HepG2 (cell line): ENCODE measurements around the gene PET117.

Experiments used
- CC2D1A ChIP-seq: sonication (generic); formaldehyde crosslinking; IDR thresholded peaks from 2 replicates; pipeline ENCODE4 v1.8.1; 2023; ENCODE audit warnings: mild to moderate bottlenecking, missing genetic modification reagents
- ETV6 ChIP-seq: sonication (generic); formaldehyde crosslinking; conservative IDR thresholded peaks from 2 replicates; pipeline ENCODE4 v1.4.0; 2020; ENCODE audit warnings: missing genetic modification reagents
- FOXJ3 ChIP-seq: sonication (generic); formaldehyde crosslinking; IDR thresholded peaks from 2 replicates; pipeline ENCODE4 v1.4.0; 2020; ENCODE audit warnings: missing genetic modification reagents, mild to moderate bottlenecking, borderline replicate concordance
- GABPA ChIP-seq, 2 experiments: IDR thresholded peaks; 2 replicates each; pipeline ENCODE4 v1.6.1; 2011 to 2016; ENCODE audit warnings: low read depth in 2 of 2, low read length in 1 of 2, missing biosample characterization in 1 of 2, missing genetic modification characterization in 1 of 2
- MAFK ChIP-seq, 2 experiments: IDR thresholded peaks in 1 of 2; conservative IDR thresholded peaks in 1 of 2; 2 replicates each; pipeline ENCODE4 v1.6.1; 2011; ENCODE audit warnings: improper control_type of control experiment in 2 of 2, low read length in 2 of 2
- MED8 ChIP-seq: sonication (generic); formaldehyde crosslinking; IDR thresholded peaks from 2 replicates; pipeline ENCODE4 v1.8.1; 2023; ENCODE audit warnings: mild to moderate bottlenecking, missing genetic modification reagents; ENCODE audit not compliant: insufficient replicate concordance
- MEIS2 ChIP-seq: sonication (generic); formaldehyde crosslinking; IDR thresholded peaks from 2 replicates; pipeline ENCODE4 v1.9.0; 2021; ENCODE audit warnings: mild to moderate bottlenecking, missing genetic modification reagents
- NFIC ChIP-seq: IDR thresholded peaks from 2 replicates; pipeline ENCODE4 v1.6.1; 2012; ENCODE audit warnings: mild to moderate bottlenecking, low read length, inconsistent platforms
- SALL1 ChIP-seq: sonication (generic); formaldehyde crosslinking; IDR thresholded peaks from 2 replicates; pipeline ENCODE4 v1.8.0; 2022; ENCODE audit warnings: mild to moderate bottlenecking, missing genetic modification reagents
- SIN3A ChIP-seq: IDR thresholded peaks from 2 replicates; pipeline ENCODE4 v1.6.1; 2011; ENCODE audit warnings: low read depth, mild to moderate bottlenecking, control low read depth, low read length, borderline replicate concordance
- ZNF672 ChIP-seq: sonication (generic); formaldehyde crosslinking; IDR thresholded peaks from 2 replicates; pipeline ENCODE4 v1.8.1; 2022; ENCODE audit warnings: missing genetic modification reagents
- TF ChIP-seq, protein P1 (sequence below): conservative IDR thresholded peaks from 2 replicates; pipeline ENCODE4 v1.6.1; 2018; ENCODE audit warnings: missing genetic modification reagents

DNA sequence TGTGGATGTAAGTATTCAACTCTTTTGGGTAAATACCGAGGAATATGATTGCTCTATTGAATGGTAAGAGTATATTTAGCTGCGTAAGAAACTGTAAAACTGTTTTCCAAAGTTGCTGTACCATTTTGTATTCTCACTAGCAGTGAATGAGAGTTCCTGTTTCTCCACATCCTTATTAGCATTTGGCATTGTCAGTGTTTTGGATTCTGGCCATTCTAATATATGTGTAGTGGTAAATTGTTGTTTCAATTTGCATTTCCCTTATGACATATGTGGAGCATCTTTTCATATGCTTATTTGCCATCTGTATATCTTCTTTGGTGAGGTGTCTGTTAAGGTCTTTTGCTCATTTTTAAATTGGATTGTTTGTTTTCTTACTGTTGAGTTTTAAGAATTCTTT, 29.3 kb upstream of the PET117 start:
- TF ChIP-seq SIN3A (no peak), ZNF672 (CRISPR knock-in tag) (no peak), MED8 (CRISPR knock-in tag) (no peak), FOXJ3 (CRISPR knock-in tag) (no peak), NFIC (no peak), ETV6 (CRISPR knock-in tag) (no peak), CC2D1A (CRISPR knock-in tag) (no peak), GABPA (IDR thresholded peaks at IDR 0.05; ENCODE audit: low read depth, low read length) (no peak), GABPA (CRISPR knock-in tag; IDR thresholded peaks at IDR 0.05; ENCODE audit: low read depth) (no peak), SALL1 (CRISPR knock-in tag) (no peak), MEIS2 (CRISPR knock-in tag) (no peak), MAFK (conservative IDR thresholded peaks at IDR 0.05 in 1 of 2, IDR thresholded peaks at IDR 0.05 in 1 of 2; ENCODE audit: low read length in 2 of 2) (no peak)
- TF ChIP-seq, protein P1, sequence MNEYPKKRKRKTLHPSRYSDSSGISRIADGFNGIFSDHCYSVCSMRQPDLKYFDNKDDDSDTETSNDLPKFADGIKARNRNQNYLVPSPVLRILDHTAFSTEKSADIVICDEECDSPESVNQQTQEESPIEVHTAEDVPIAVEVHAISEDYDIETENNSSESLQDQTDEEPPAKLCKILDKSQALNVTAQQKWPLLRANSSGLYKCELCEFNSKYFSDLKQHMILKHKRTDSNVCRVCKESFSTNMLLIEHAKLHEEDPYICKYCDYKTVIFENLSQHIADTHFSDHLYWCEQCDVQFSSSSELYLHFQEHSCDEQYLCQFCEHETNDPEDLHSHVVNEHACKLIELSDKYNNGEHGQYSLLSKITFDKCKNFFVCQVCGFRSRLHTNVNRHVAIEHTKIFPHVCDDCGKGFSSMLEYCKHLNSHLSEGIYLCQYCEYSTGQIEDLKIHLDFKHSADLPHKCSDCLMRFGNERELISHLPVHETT: no peak
